ENCODE data around the gene ADGRL2. TPM values are rescaled to one million over a fixed set of nuclear protein-coding genes. Genes with fewer than 3 reads are reported as not detected.

ADGRL2 gene
- total RNA-seq, 1 experiment from 2014 or later, result 34.2 TPM

- no peaks in the 10 kb centered on the region for H3K36me3 ChIP-seq (ENCODE audit: control insufficient read depth, insufficient read depth, low read length)
- H3K27ac ChIP-seq (ENCODE audit: low read length), result no peak overlapping the region
- CTCF ChIA-PET, result no interaction called here
- intact Hi-C loops (cut with micrococcal nuclease; ENCODE audit: unreplicated experiment), result no loop called here
- no TSS peak for BruUV-seq (replicated peaks)
- no peaks in the 10 kb centered on the region for H3K9me3 ChIP-seq (ENCODE audit: control insufficient read depth, insufficient read depth, low read depth, low read length)
- DNase-seq (ENCODE audit: low read depth, low spot score), result no peak
- TF ChIP-seq CTCF (IDR thresholded peaks at IDR 0.05) (no peak), TCF7L2 (IDR thresholded peaks at IDR 0.05; ENCODE audit: low read depth, low read length) (no peak), POLR2AphosphoS5 (IDR thresholded peaks at IDR 0.05; ENCODE audit: low read depth, low read length) (no peak), REST (IDR thresholded peaks at IDR 0.05; ENCODE audit: insufficient read depth in 1 of 2, low read depth in 2 of 2, low read length in 1 of 2) (no peak), SIN3A (IDR thresholded peaks at IDR 0.05; ENCODE audit: borderline replicate concordance, insufficient read depth, low read depth, low read length) (no peak)
- H3K4me1 ChIP-seq (ENCODE audit: control insufficient read depth, insufficient read depth, low read length), result peaks cover 19% of the 10 kb centered on the region
- in situ Hi-C loops (cut with HindIII; ENCODE audit: low pct_unique_long_range_greater_than_20kb, low sequenced_read_pairs), result no loop called here
- ATAC-seq, result no peak
- no peaks in the 10 kb centered on the region for H3K27me3 ChIP-seq (ENCODE audit: control insufficient read depth, insufficient read depth, low read length)
- no peak overlapping the region for H3K4me3 ChIP-seq (ENCODE audit: low read depth in 2 of 2, low read length in 2 of 2)
- POLR2A ChIA-PET, result no interaction called here
Measured at GRCh38 chr1:81838600-81839218, 38.0 kb downstream of the ADGRL2 start.

GRCh38 chr1:81840805-81841204 lies 40.1 kb downstream of the ADGRL2 start:
- ChIA-PET POLR2A (no interaction called here), CTCF (no interaction called here)
- H3K9me3 ChIP-seq (ENCODE audit: control insufficient read depth, insufficient read depth, low read depth, low read length), result no peaks in the 10 kb centered on the region
- H3K4me1 ChIP-seq (ENCODE audit: control insufficient read depth, insufficient read depth, low read length), result peaks cover 8% of the 10 kb centered on the region
- H3K27me3 ChIP-seq (ENCODE audit: control insufficient read depth, insufficient read depth, low read length), result no peaks in the 10 kb centered on the region
- no peaks in the 10 kb centered on the region for H3K36me3 ChIP-seq (ENCODE audit: control insufficient read depth, insufficient read depth, low read length)
- DNase-seq (ENCODE audit: low read depth, low spot score) (no peak), ATAC-seq (no peak)
- H3K4me3 ChIP-seq (ENCODE audit: low read depth in 2 of 2, low read length in 2 of 2), result no peak overlapping the region
- in situ Hi-C loops (cut with HindIII; ENCODE audit: low pct_unique_long_range_greater_than_20kb, low sequenced_read_pairs) (no loop called here), intact Hi-C loops (cut with micrococcal nuclease; ENCODE audit: unreplicated experiment) (no loop called here)
- no peak overlapping the region for H3K27ac ChIP-seq (ENCODE audit: low read length)
- no TSS peak for BruUV-seq (replicated peaks)
- TF ChIP-seq SIN3A (IDR thresholded peaks at IDR 0.05; ENCODE audit: borderline replicate concordance, insufficient read depth, low read depth, low read length) (no peak), CTCF (IDR thresholded peaks at IDR 0.05) (no peak), POLR2AphosphoS5 (IDR thresholded peaks at IDR 0.05; ENCODE audit: low read depth, low read length) (no peak), REST (IDR thresholded peaks at IDR 0.05; ENCODE audit: insufficient read depth in 1 of 2, low read depth in 2 of 2, low read length in 1 of 2) (no peak), TCF7L2 (IDR thresholded peaks at IDR 0.05; ENCODE audit: low read depth, low read length) (no peak)
